Amniotic epithelial cell (primary cell): Measurements from ENCODE around the gene NAV2.

Experiments
- DNase-seq: peaks from one replicate; pipeline ENCODE4 v3.0.0-alpha.2; 2010; ENCODE audit warnings: low read depth

Gene NAV2

GRCh38 chr11:20089367-20089766 lies 376.7 kb downstream of the NAV2 start:
- DNase-seq: no peak

DNA sequence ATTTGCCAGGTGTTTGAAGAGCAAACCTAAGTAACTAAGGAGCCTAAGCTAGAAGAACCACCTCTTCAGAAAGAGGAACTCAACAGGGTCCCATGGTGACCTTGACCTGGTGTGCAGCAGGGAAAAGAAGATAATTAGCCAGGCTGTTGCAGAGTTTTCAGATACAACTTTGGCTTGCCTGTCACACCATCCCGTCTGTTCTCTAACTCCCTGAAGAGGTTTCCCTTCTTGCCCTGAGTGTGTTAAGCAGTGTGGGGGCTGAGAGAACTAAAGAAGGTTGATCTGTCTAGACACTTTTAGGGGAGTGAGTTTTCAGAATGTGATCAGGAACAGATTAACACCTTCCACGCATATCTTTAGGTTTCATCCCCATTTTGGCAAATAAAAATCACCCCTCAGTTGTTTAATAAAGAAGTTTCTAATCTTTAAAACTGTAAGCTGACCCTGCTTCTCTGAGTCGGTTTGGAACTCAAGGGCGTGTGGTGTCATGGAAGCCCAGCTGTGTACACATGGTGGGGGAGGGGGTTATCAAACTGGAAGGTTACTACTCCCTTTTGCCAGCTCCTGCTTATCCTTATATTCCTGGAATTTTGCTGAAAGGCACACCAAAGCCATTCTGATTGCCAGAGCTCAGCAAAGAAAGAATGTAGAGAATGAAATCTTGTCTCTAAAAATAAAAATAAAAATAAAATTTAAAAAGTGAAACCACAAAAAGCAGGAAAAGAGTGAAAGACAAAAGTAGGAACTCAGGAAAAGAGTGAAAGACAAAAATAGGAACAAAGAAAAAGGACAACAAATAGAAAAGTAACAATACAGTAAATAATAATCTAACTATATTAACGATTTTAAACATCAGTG lies 377.4 kb downstream of the NAV2 start:
- DNase-seq: peak; percentile 61

GRCh38 chr11:20090654-20091374 lies 378.2 kb downstream of the NAV2 start:
- DNase-seq: no peak

DNA sequence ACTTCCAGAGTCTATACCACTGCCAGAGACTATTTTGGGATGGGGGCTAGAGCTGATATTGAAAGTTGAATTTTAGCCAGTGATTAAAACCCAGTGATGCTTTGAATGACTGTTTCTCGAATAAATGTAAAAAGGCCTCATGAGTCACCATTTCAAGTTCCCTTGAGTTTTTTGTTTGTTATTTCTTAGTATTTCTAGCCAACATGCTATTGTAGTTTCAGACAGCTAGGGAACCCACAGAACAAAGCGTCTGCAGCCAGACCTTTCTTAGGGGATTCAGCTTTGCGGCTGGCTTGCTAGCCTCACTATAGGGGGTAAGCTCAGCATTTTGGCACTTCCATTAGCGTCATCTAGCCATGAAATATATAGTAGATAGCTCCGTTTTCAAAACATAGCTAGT lies 381.1 kb downstream of the NAV2 start:
- DNase-seq: no peak

GRCh38 chr11:20095189-20095588 lies 382.6 kb downstream of the NAV2 start:
- DNase-seq: no peak

DNA sequence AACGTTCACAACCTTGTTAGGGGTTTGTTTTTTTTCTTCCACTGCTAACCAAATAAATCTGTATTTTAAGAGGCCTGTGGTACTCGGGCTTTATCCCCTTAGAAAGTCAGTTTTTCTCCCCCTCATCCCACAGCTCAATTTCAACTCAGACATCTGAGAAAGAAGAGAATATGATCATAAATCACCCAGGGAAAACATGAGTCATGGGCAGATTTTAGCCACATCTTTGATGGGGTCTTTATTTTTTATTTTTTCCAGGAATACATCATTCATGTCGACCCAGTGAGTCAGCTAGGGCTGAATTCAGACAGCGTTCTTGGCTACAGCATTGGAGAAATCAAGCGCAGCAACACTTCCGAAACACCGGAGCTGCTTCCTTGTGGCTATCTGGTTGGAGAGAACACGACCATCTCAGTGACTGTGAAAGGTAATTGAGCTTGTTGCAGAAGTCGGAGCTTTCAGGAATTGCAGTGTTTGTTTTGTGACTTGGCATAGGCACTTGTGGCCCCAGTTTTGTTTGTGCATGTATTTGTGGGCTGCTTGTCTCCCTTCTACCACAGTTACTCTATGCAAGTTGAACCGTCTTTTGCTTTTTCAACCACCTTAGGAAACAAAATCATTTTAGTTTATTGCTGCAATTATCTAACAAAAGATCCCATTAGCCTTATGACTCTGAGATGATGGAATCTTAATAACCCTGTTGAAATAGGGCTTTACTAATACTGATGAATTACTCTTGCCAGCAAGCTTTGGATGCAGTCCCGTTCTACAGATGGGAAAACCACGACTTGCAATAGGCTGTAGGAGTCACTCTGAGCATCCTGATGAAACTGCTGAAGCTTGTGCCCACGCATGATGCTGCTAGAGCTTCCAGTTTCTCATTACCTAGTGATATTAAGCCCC lies 384.9 kb downstream of the NAV2 start:
- peak; percentile 99 for DNase-seq

- DNase-seq: no peak
Measured at GRCh38 chr11:20099527-20099926, 386.9 kb downstream of the NAV2 start.

GRCh38 chr11:20102397-20102796 lies 389.8 kb downstream of the NAV2 start:
- DNase-seq: peak; percentile 41

- no peak for DNase-seq
Measured at GRCh38 chr11:20103281-20103680, 390.6 kb downstream of the NAV2 start.

DNA sequence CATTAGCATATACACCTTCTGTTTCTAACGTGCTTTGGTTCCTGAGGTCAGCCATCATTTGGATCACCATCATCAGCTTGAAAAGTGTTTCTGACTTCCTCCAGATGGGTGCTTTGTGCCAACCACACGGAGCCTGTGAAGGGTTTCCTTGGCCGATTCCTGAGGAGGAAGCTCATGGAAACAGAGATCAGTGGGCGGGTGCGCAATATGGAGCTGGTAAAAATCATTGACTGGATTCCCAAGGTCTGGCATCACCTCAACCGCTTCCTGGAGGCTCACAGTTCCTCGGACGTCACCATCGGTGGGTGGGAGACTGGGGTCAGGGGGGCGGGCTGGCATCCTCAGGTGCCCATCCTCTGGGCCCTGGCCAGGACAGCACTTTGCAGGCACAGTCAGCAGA lies 392.8 kb downstream of the NAV2 start:
- no peak for DNase-seq

GRCh38 chr11:20109731-20110445 lies 397.3 kb downstream of the NAV2 start:
- no peak for DNase-seq

DNA sequence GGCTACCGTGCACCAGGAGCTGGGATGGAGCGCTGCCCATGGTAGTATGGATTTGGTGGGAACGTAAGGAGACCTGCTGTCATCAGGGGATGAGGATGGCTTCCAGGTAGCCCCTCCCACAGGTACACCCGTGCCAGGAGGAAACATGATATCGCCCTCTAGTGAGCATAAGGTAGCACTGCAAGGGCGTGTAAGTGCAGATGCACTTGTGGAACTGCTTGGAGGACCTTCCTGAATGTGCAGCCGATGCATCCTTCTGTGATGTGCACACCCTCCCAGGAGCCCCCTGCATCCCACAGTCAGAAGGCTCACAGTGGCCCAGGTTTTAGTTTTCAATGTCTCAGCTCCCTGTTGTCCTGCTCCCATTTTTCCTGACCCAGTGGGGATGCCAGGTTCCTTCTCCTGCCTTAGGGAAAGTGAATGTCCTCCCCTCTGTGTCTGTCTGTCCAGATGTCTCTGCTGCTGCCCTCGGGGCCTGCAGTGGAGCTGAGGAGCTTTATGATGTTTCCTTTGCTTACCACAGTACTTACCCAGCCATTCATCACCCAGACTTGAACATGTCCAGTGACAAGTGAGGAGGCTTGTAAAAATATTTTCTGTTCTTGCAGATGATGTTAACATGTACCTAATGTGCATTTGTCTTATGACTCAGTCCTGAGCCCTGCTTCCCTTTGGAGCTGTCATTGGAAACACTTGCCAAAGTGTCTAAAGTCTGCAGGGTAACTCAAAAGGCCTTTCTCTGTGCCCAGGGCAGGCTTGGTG lies 398.5 kb downstream of the NAV2 start:
- peak; percentile 94 for DNase-seq

- DNase-seq: no peak
Measured at GRCh38 chr11:20111871-20112270, 399.2 kb downstream of the NAV2 start.

DNA sequence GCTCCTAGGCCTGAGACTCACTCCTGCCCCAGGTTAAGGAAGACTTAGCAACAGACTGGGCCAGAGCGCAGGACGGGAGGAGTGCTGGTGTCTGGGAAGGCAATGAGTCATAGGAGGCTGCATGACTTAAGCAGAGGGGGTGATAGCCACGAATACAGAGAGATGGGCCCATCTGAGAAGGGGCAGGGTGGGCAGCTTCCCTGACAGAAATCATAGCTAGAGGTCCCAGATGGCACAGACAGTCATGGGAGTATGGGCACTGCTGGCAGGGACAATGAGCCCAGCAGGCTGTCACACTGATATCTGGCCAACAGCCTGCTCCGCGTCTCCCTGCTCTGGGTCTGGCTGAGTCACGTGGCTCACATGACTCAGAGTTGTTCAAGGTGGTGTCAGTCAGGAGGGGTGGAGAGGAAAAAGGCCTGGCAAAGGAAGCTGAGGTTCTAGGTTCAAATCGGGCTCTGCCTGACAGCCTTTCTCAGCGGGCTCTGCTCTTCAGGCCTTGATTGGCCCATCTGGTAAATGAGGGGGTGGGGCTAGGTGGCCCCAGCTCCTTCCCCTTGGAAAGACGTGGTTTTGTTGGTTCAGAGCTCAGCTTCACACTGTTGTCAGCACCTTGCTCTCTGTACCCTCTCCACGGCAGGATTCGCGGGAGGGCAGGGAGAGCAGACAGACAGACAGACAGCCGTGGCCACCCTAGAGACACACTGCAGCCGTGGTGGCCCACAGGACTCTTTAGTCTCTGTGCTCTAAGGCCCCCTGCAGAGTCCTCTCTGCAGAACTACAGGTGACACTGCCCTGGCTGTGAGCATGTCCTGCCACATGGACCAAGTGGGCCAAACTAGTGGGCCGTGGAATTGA lies 399.9 kb downstream of the NAV2 start:
- DNase-seq: peak; percentile 98

- DNase-seq: peak; percentile 68
Measured at GRCh38 chr11:20113149-20113438, 400.5 kb downstream of the NAV2 start.

DNA sequence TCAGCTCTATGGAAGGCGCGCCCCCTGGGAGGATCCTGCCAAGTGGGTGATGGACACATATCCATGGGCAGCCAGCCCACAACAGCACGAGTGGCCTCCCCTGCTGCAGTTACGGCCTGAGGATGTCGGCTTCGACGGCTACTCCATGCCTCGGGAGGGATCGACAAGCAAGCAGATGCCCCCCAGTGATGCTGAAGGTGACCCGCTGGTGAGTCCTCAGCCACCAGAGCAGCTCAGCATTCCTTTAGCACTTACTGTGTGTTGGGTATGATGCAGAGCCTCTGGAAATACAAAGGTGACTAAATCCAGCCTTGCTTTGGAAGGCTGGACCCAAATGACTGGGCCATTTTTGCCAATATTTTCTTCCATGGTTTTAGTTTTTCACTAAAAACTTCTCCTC lies 402.0 kb downstream of the NAV2 start:
- DNase-seq: no peak

DNA sequence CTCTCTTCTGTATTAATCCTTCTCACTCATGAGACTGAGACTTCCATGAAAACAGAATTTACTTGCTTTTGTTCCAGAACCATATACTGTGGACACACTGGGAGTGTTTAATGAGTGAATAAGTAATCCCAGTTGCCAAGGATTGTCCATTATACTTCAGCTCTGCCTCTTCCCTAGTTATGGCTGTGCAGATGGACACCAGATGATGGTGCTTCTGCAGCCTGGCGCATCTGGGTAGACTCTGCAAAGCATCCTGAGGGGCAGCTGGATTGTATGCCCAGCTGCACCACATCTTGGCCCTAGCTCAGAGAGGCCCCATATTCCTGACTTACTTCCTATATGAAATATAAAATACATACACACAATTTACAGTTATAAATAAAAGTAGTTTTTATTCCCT lies 404.2 kb downstream of the NAV2 start:
- no peak for DNase-seq

- DNase-seq: no peak
Measured at GRCh38 chr11:20117291-20117690, 404.7 kb downstream of the NAV2 start.

GRCh38 chr11:20118209-20118608 lies 405.6 kb downstream of the NAV2 start:
- no peak for DNase-seq

- no peak for DNase-seq
Measured at GRCh38 chr11:20119315-20119714, 406.7 kb downstream of the NAV2 start.
